DMS53 (cell line): Measurements from ENCODE around the gene MIER3.
A peak's percentile ranks its signal among the peaks of the same experiment; 100 is the strongest.
"Not testable (repeated sequence)": the region's sequence is repeated elsewhere in the genome, so short reads cannot be mapped to it uniquely, and the experiment has no call there.

Experiments used
- DNase-seq: peaks from one replicate; lab custom pipeline; 2025; lab: John Stamatoyannopoulos, UW

MIER3 gene, protein sequence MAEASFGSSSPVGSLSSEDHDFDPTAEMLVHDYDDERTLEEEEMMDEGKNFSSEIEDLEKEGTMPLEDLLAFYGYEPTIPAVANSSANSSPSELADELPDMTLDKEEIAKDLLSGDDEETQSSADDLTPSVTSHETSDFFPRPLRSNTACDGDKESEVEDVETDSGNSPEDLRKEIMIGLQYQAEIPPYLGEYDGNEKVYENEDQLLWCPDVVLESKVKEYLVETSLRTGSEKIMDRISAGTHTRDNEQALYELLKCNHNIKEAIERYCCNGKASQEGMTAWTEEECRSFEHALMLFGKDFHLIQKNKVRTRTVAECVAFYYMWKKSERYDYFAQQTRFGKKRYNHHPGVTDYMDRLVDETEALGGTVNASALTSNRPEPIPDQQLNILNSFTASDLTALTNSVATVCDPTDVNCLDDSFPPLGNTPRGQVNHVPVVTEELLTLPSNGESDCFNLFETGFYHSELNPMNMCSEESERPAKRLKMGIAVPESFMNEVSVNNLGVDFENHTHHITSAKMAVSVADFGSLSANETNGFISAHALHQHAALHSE

DNA sequence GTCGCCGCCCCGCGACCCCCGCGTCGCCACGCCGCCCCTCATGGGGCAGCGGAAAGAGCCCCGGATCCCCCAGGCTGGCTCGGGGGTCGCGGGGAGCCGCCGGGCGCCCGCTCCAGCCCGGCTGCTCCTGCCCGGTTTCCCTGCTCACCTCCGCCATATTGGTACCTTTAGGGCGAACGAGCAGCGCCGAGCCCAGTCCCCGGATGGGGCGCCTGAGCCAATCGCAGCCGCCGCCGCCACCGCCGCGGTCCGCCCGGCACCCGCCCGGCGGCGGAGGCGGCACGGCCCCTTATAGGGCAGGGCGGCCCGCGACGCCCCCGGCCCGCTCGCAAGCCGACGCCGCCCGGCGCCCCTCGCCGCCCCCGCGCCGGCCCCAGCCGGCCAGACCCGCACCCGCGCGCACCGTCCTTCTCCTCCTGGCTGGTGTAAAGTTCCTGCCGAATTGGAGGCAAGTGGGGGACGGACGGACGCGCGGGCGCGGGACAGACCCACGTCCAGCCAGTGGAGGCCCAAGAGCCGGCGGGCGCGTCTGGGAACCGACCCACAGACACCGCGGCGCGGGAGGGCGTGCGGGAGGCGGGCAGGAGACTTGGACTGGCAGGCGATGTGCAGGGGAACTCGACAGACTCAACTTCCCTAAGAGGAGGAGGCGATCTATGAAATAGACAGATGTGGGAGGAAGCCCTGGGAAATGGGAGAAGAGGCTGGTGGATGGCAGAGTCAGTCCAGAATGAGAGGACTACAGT, at the start of gene MIER3:
TSS of gene MIER3 (minus strand) at position 178 of the 746 bp plus-strand sequence. CDS start at position 157, 21 bp downstream.
- DNase-seq: peak; percentile 88

DNA sequence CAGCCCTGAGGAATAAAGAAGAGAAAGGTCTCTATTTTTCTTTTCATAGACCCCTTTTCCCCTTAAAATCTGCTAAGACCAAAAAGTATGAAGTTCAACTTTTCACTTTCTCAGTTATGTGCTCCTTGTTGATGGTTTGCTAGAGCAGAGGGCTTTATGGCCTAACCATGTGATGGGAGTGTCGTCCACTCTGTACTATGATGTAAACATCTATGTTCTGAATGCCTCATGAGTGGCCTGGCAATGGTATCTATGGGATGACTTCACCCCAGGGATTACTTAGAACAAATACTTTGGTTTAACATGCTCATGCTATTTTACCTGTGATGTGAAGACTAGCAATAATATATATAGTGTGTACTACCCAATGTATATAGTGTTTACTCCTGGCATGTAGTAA, 43.7 kb upstream of the MIER3 start:
- DNase-seq: peak; percentile 54

DNA sequence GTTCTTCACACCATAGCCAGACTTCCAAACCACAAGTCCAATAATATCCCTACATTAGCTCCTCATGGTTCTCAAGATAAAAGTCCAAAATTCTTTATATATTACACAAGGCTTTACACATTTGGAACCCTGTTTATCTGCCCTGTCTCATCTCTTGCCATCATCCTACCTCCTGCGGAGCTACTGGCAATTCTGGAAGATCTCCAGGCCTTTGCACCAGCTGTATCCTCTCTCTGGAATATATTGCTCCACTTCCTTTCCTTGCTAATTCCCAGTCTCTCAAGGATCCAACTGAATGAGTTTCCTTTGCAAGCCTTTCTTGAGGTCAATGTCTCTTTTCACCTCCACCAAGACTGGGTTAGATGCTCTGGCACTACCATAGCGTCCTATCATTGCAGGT, 41.3 kb upstream of the MIER3 start:
- DNase-seq: no peak

DNA sequence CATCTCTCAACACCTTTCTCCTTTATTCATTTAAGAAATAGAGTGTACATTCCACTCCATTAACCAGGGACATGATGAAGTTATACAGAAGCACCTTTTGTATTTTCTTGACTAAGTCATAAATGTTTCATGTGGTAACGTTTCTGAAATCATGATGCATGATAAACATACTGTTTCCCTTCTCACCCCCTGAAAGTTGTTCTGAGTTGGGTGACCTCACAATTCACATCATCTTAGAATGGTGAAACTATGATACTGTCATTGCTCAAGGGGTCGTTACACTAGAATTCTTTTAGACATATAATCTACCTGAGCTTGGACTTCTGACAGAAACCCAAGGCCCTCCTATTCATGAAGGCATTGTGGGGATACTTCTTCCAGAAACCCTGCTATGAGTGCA, 37.8 kb upstream of the MIER3 start:
- DNase-seq: no peak

DNA sequence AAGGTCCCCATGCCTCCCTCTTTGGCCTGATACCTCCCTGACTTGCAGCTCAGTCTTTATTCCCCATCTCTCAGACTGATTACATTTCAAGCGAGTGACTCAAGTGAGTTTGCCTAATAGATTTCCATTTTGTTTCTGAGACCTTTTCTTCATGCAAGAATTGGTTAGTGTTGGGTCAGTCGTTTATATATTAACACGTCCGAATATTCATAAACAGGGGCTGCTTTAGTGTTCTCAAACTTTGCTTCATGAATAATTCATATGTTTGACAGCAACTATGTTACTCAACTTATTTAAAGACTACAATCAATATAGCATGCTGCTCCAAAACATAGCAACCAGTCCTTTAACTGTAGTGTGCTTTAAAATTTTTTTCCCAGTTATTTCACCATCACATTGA, 36.6 kb upstream of the MIER3 start:
- no peak for DNase-seq

GRCh38 chr5:56987171-56987570, 35.2 kb upstream of the MIER3 start:
- DNase-seq: no peak

GRCh38 chr5:56986626-56986947, 34.7 kb upstream of the MIER3 start:
- no peak for DNase-seq

- no peak for DNase-seq
These were observed 34.2 kb upstream of the MIER3 start for GRCh38 chr5:56985936-56986625.

- no peak for DNase-seq
These were observed 32.5 kb upstream of the MIER3 start for GRCh38 chr5:56984445-56984844.

GRCh38 chr5:56983593-56984361, 31.9 kb upstream of the MIER3 start:
- DNase-seq: no peak

DNA sequence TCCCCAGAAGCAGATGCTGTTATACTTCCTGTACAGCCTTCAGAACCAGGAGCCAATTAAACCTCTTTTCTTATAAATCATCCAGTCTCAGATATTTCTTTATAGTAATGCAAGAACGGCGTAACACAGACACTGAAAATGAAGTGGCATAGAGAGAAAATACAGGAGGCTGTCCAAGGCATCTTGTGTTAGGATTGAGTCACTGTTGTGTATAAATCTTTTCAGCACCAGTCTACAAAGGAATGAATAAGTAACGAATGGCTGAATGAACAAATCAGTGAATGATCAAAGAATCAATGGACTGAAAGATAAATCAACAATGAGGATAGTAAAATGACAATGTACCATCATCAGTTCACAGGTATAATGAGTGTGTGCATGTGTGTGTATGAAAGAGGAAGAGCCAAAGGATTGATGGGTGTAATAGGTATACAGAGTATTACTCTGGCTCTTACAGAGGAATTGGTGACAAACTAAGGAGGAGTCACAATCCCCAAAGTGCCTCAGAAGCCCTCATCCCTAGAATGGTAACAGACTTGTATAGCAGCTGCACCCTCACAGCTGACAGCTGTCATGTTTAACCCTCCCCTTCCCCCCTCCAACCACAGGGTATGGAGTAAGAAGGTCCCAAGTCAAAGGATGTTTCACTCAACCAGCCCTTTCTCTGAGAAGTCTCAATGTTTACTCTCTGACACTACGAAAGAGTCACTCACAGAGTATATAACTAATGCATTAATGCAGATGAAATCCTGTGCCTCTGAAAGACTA, 29.8 kb upstream of the MIER3 start:
- DNase-seq: no peak

DNA sequence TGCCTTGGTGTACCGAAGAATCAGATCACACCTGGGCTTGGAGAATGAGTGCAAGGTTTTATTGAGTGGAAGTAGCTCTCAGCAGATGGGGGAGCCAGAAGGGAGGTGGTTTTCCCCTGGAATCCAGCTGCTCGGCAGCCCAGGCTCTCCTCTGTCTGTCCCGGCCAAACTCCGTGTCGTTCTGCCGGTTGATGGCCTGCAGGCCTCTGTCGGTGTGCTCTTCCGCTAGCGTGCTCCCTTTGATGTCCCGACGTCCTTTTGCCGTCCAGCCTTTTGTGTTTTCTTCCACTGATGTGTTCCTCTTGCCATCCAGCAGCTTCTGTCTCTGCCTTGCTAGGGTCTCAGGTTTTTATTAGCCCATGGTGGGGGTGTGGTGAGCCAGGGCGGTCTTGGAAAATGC, 28.0 kb upstream of the MIER3 start:
- no peak for DNase-seq

GRCh38 chr5:56979526-56979925, 27.6 kb upstream of the MIER3 start:
- DNase-seq: not testable (repeated sequence)

DNA sequence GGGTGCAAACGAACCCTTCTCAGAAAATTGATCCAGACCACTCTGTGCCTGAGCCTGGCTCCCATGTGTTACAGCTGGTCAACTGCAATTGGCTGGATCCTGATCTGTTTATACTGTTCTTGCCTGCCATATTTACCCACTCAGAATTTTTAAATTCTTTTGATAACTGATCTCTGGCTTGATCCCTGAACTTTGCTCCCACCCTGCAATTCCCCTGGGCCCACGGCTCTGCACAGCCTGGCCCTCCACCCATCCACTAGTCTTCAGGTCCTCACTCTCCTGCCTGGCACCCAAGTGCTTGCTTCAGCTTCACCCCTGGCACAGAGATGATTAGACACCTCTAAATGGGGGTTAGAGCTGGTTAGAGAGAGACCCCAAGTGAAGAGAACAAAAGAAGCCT, 25.9 kb upstream of the MIER3 start:
- no peak for DNase-seq

GRCh38 chr5:56977021-56977420, 25.1 kb upstream of the MIER3 start:
- DNase-seq: peak; percentile 46

- peak; percentile 37 for DNase-seq
These were observed 22.3 kb upstream of the MIER3 start for GRCh38 chr5:56974241-56974640.

GRCh38 chr5:56973473-56973872, 21.6 kb upstream of the MIER3 start:
- DNase-seq: no peak

- no peak for DNase-seq
These were observed 19.4 kb upstream of the MIER3 start for GRCh38 chr5:56971275-56971674.

DNA sequence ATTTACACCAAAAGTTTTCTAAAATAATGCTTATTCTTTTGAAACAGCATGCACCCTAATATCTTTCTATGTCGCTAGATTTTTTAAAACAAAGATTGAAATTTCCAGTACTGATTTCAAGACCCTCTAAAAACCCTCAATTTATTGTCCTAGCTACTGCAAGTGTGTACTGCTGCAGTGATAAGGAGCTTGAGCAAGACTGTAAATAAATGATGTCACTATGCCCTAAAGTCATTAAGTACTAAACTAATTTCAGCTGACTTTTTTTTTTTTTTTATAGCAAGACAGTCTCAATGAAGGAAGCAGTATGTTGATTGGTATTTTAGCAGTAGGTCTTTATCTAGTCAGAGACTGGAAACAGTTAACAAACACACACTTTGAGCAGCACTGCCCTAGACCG, 12.2 kb upstream of the MIER3 start:
- DNase-seq: no peak

GRCh38 chr5:56963246-56963645, 11.3 kb upstream of the MIER3 start:
- no peak for DNase-seq

DNA sequence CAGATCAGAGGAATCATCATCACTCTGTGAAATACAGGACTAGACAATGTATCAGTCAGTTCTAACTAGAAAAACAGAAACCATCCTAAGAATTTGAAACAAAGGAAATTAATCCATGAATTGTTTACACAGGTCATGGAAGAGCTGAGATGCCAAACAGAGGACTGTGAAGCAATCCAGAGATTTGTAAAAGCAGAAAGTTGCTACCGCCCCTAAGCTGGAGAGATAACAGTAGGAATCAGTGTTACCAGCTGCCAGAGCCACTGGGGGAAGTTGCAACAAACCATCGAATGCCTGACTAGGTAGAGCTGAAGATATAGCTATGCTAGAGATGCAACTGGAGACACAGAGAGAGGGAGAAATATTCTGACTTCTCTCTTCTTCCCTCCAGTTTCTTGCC, 10.4 kb upstream of the MIER3 start:
- no peak for DNase-seq
